ENCODE data around the gene KIRREL2. TPM values are rescaled to one million over a fixed set of nuclear protein-coding genes. Genes with fewer than 3 reads are reported as not detected.
"Not testable (repeated sequence)": the region's sequence is repeated elsewhere in the genome, so short reads cannot be mapped to it uniquely, and the experiment has no call there.

The KIRREL2 gene
- total RNA-seq, 1 donor from 2014 or later = 0.12 TPM

DNA sequence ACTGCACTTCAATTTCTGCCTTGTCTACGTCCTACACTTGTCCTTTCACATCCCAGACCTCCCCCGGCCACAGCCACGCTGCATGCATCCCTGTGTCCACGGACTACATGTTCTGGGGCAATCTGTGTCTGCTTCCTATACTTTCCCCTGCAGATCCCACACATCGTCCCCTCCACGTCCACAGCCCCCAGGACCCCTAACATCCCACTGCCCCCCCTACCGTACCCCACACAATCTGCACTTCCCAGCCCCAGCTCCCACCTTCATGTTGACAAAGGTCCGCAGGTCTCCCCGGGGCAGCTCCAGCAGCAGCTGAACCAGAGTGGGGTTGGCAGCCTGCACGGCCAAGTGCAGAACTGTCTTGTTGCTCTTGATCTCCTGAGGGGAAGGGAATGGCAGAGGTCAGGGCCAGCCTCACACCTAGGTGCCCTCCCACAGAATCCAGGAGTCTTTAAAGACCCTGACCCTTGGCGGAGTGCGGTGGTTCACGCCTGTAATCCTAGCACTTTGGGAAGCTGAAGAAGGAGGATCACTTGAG lies 33.5 kb downstream of the KIRREL2 start:
- intact Hi-C loops (cut with micrococcal nuclease) = no loop called here
- no peak for ATAC-seq

DNA sequence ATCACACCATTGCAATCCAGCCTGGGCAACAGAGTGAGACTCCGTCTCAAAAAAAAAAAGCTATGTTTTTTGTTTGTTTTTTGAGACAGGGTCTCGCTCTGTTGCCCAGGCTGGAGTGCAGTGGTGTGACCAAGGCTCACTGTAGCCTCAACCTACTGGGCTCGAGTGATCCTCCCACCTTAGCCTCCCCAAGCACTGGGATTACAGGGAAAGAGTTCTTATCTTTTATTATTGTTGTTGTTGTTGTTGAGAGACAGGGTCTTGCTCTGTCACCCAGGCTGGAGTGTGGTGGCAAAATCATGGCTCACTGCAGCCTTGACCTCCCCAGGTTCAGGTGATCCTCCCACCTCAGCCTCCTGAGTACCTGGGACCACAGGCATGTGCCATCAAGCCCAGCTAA lies 35.1 kb downstream of the KIRREL2 start:
- ATAC-seq; intact Hi-C loops (cut with micrococcal nuclease); DNase-seq: not testable (repeated sequence)

More for the DNA sequence above, 33.5 kb downstream of the KIRREL2 start:
- no peak for DNase-seq

DNA sequence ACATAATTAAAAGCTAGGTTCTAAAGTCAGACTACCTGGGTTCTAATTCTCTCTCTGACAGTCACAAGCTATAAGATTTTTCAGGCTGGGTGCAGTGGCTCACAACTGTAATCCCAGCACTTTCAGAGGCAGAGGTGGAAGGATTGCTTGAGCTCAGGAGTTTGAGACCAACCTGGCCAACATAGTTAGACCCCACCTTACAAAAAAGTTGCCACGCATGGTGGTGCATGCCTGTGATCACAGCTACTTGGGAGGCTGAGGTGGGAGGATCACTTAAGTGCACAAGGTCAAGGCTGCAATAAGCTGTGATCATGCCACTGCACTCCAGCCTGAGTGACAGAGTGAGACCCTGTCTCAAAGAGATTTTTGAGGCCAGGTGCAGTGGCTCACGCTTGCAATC lies 37.6 kb downstream of the KIRREL2 start:
- intact Hi-C loops (cut with micrococcal nuclease) = no loop called here
- ATAC-seq (no peak), DNase-seq (no peak)

DNA sequence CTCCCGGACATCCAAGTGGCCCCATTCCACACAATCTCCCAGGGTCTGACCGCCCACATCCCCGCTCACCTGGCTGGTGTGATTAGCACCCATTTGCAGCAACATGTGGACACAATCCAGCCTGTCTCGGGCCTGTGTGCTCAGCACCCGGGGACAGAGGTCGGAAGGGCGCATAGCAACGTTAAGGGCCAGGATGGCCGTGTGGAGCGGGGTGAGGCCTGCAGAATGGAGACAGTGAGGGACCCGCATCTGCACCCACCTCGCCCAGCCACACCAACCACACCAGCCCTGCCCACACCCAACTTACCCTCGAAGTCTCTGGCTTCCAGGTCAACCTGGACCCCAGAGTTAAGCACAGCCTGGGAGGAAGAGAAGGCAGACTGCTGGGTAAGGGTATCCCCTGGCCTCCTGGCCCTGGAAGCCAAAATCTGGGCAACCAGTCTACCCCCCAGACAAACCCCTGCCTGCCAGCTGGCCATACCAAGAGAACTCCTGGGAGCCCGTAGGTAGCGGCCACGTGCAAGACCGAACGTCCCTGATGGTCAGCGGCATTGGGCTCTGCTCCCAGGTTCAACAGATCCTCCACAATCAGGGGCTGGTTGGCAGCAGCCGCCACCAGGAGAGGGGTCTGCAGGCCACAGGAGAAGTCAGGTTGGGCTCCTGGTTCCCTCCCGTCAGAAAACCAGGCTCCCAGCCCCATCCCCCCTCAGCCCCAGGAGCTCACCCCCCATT lies 39.4 kb downstream of the KIRREL2 start:
- no peak for DNase-seq
- intact Hi-C loops (cut with micrococcal nuclease) = no loop called here
- ATAC-seq = no peak

DNA sequence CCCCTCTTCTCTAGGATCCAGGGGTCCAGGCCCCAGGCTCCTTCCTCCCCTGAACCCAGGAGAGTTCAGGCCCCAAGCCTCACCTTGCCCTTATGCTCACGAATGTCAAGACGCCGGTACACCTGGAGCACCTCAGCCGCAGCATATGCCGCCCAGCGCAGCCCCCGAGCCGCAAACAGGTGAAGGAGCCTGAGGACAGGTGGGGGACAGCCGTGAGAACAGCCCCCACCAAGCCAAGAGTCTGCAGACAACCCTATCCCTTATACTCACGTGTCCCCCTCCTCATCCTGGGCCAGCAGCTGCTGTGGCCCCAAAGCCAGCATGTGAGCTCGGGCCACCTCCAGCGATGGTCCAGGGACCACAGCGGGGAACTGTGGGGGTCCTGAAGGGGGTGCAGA lies 39.9 kb downstream of the KIRREL2 start:
- intact Hi-C loops (cut with micrococcal nuclease) = no loop called here
- no peak for ATAC-seq

DNA sequence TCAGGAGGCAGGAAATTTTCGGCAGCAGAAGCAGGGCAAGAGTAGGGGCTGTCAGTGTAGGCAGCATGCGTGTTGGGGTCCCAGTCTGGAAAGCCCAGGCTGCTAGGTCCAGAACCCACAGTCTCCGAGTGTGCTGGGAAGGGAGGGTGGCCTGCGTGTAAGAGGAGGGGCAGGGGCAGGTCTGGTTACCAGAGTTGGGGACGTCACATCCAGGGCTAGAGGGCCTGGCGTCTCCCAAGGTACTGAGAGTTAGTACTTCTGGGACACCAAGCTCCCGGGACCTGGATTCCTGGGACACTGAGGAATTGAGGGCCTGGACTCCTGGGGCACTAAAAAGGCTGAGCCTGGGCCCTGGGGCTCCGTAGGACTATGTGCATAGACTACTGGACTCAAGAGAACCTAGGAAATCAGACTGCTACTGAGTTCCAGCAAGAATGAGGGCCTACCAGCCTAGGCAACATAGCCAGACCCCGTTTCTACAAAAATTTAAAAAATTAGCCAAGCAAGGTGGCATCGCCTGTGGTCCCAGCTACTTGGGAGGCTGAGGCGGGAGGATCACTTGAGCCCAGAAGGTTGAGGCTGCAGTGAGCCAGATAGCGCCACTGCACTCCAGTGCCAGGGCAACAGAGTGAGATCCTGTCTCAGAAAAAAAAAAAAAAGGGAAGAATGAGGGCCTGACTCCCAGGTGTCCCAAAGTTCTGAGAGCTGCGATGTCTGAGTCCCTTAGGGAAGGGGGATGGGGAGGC lies 41.2 kb downstream of the KIRREL2 start:
- intact Hi-C loops (cut with micrococcal nuclease) = no loop called here
- DNase-seq (no peak), ATAC-seq (no peak)

More for the DNA sequence above, 39.9 kb downstream of the KIRREL2 start:
- DNase-seq = no peak

DNA sequence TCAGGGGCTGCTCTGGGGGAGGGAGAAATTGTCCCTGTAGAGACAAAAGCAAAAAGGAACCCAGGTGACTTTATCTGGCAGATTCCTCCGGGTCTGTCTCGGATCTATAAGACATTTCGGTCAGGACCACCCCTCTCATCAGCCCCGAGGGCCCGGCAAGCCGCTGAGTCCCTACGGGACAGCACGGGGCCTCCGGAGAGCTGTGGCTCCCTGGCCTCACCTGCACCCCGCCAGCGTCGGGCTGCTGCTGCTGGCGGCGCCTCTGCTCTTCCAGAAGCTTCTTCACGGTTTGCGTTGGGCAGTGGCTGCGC lies 41.7 kb downstream of the KIRREL2 start:
- DNase-seq = no peak
- ATAC-seq = no peak
- intact Hi-C loops (cut with micrococcal nuclease) = no loop called here

DNA sequence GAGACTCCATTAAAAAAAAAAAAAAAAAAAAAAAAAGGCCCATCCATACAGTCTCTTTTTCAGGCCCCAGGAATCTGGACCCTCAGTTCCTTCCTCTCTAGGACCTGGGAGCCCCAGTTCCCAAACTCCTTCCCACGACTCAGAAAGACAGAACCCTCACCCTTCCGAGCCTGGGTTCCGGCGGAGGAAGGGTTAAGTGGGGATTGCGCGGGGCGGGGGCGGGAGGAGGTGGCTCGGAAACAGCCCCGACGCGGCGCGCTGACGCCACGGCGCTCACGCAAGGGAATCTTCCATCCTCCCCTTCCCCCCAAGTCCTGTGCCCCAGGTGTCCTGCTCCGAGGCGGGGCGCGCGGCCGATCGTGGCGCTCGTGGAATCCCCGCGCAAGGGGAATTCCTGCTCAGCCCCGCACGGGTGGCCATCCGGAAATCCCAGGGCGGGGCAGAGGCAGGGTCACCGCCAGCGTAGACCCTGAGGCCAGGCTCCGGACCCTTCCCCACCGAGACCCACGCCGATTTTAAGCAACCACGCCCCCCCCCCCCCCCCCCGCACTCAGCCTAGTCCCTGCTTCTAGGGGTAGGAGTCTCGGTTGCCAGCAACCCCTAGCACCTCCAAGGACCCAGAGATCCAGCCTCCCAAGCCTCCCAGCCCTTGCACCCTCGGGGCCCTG lies 43.0 kb downstream of the KIRREL2 start:
- ATAC-seq (peak; percentile 90), DNase-seq (peak; percentile 89)
- intact Hi-C loops (cut with micrococcal nuclease) = no loop called here

DNA sequence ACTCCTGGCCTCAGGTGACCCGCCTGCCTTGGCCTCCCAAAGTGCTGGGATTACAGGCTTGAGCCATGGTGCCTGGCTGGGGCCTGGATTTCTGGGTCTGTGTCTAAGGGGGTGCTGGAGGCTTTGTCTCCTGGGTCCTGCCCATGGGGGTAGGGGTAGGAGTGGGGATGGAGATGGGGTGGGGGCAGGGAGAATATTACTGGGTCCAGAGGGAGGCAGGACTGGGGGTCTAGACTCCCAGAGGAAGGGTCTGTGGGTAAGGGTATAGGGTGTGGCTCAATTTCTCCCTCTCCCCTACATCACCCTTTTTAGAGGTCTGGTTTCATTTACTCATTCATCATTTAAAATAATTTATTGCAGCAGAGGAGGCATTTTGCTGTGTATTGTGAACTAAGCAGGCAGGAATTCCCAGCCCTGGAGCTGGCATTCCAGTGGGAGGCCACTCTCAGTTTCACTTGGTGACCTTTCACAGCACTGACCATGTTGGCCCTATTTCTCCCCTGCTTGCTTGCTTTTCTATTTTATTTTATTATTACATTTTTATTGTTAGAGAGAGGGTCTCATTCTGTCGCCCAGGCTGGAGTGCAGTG lies 44.4 kb downstream of the KIRREL2 start:
- no peak for ATAC-seq
- DNase-seq = no peak
- intact Hi-C loops (cut with micrococcal nuclease) = no loop called here

DNA sequence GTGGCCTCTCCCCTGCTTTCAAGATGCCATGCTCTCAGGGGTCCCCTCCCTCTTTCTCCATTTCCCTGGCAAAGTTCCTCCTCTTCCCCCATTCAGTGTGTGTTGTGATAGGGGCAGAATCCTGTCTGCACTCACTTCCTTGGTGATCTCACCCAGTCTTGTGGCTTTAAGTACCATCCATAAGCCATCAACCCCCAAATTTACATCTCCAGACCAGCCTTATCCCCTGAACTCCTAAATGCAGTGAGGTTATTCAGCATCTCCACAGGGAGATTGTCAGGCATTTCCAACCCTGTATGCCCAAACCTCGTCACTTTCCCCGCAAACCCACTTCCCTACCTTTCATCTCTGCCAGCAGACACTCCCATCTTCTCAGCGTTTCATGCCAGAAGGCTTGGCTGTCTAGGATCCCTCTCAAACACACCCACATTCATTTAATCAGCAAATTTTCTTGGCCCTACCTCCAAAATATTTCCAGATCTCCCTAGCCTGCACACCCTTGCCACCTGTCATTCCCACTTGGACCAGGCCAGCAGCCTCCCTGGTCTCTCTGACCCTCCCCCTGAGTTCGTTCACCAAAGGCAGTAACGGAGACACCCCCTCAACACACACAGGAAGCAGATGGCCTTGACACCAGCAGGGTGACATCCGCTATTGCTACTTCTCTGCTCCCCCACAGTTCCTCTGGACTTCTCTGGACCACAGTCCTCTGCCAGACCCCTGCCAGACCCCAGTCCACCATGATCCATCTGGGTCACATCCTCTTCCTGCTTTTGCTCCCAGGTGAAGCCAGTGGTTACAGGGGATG lies 45.3 kb downstream of the KIRREL2 start, which contains the start of gene HCST:
HCST (plus strand) TSS at position 676 of the 808 bp plus-strand sequence; CDS start at position 741, 65 bp downstream.
- intact Hi-C loops (cut with micrococcal nuclease) = no loop called here
- no peak for ATAC-seq
- DNase-seq = no peak

DNA sequence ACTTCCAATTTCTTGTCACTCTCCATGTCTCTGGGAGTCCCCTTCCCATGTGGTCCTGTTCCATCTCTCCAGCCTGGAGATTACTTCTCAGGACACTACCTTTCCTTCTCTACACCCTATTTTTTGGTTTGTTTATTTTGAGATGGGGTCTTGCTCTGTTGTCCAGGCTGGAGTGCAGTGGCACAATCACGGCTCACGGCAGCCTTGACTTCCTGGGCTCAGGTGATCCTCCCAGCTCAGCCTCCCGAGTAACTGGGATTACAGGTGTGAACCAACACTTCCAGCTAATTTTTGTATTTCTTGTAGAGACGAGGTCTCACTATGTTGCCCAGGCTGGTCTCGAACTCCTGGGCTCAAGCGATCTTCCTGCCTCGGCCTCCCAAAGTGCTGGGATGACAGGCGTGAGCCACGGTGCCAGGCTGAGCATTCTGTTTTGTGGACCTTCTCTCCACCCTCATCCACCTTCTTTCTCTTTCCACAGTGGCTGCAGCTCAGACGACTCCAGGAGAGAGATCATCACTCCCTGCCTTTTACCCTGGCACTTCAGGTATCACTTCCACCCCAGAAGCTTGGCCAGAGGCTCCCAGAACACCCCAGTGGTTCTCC lies 46.3 kb downstream of the KIRREL2 start:
- DNase-seq (no peak), ATAC-seq (no peak)
- intact Hi-C loops (cut with micrococcal nuclease) = no loop called here

DNA sequence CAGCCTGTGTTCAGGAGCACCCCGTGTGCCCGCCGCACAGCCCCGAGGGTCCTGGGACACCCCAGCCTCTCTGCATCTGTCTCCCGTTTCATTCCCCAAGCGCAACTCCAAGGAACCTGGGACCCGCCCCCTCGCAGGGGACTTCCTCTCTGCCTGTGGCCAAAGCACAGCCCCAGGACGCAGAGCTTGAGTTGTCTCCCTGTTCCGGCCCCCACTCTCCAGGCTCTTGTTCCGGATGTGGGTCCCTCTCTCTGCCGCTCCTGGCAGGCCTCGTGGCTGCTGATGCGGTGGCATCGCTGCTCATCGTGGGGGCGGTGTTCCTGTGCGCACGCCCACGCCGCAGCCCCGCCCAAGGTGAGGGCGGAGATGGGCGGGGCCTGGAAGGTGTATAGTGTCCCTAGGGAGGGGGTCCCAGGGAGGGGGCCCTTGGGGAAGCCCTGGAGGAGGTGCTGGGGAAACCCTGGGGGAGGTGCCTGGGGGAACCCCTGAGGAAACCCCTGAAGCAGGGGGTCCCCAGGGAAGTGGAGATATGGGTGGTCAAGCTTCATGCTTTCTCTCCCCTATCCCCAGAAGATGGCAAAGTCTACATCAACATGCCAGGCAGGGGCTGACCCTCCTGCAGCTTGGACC lies 47.0 kb downstream of the KIRREL2 start:
- intact Hi-C loops (cut with micrococcal nuclease) = no loop called here
- DNase-seq (peak; percentile 80), ATAC-seq (peak; percentile 18)

DNA sequence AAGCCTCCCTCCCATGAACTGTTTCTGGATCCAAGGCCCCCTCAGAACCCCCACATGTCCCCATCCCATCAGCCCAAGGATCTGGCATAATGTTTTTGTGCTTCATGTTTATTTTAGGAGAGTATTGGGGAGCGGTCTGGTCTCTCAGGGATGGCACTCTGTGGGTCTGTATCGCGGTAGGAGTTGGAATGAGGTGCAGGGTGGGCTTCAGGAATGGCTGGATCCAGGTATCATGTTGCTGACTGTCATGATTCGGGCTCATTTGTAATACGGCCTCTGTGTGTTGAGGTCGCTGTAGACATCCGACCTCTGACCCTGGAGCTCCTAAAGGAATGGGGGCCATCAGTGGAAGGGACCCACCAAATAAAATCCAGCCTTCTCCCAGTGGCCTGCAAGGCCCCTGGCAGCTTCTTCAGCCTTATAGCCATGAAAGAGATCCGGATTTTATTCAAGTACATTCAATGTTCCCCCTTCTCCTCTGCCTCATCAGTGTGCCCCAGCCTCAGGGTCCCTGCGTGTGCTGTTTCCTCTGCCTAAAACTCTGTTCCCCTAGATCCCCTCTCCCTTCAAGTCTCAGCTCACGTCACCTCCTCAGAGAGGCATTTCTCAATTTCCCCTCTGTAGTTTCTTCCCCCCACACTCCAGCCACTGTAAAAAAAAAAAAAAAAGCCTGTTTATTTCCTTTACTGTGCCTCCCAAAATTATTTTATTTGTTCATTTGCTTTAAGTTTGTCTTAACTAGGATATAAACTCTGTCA lies 47.8 kb downstream of the KIRREL2 start:
- ATAC-seq (no peak), DNase-seq (no peak)
- intact Hi-C loops (cut with micrococcal nuclease) = no loop called here

DNA sequence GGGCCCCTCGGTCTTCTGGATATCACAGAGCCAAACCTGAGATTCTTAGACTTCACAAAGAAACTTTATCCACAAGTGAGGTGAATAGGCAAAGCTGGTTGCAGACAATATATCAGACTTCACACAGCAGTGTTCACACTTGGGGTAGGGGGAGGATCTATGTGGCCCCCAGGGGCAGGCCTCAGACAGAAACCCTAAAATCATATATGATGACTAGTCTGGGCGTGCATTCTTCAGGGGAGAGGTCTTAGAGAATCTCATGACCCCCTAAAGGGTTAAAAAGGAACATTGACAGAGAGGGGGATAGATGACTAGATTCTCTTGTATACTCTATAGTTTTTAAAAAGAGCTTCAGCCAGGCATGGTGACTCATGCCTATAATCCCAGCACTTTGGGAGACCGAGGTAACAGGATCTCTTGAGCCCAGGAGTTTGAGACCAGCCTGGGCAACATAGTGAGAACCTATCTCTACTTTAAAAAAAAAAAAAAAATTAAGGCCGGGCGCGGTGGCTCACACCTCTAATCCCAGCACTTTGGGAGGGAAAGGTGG lies 48.5 kb downstream of the KIRREL2 start:
- DNase-seq (no peak), ATAC-seq (no peak)
- intact Hi-C loops (cut with micrococcal nuclease) = no loop called here

DNA sequence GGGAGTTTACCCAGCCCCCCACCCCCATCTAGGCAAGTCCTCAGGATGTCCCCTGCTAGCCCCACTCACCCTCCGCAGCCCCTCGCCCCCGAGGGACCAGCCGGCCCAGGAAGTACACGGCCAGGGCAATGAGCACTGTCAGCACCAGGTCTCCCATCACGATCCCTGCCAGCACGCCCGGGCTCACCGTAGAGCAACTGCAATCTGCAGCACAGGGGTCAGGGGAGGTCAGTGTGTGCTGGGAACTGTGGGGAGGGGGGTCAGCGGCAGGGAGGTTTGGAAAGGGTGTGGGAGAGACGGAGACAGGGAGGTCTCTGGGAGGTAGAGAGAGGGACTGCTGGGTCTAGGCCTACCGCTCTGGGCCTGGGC lies 50.6 kb downstream of the KIRREL2 start:
- no peak for DNase-seq
- intact Hi-C loops (cut with micrococcal nuclease) = no loop called here
- ATAC-seq = no peak

DNA sequence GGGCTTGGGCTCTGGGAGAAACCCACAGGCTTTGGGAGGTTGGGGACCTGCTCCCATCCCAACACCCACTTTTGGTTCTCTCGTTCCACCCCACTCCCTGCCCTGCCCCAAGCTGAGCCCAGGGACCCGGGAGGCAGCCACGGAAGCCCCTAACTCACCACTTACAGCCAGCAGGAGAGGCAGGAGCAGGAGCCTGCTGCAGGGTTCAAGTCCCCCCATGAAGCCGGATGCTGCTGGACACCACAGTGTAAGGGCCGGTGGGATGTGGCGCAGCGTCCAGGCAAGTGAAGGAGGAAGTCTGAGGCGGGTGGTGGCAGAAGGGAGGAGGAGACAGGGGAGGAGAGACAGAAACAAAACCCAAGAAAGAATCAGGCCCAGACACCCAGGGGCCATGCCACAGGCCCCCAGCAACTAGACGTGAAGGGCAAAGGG lies 51.3 kb downstream of the KIRREL2 start, which contains the start of gene TYROBP:
TYROBP (minus strand) TSS at position 286 of the 432 bp plus-strand sequence; CDS start at position 219, 67 bp downstream.
- intact Hi-C loops (cut with micrococcal nuclease) = no loop called here
- DNase-seq (peak; percentile 54), ATAC-seq (peak; percentile 59)

Measured in left ventricle myocardium superior (tissue), 1 donor.